Naive thymus-derived CD4-positive, alpha-beta T cell (primary cell): ENCODE measurements around the gene CCR6. TPM values are rescaled to one million over a fixed set of nuclear protein-coding genes. Genes with fewer than 3 reads are reported as not detected.
"Not testable (repeated sequence)": the region's sequence is repeated elsewhere in the genome, so short reads cannot be mapped to it uniquely, and the experiment has no call there.

Source experiments
- ATAC-seq: fragments of 150-1000 bp; cut with Tn5 transposase; 2 replicates; pipeline ENCODE4 v1.10.0; 2021; ENCODE audit warnings: mild to moderate bottlenecking, moderate library complexity
- CTCF ChIA-PET: fragments of 350-600 bp; sonication (Branson Sonifier 250); formaldehyde crosslinking; loops from one replicate; lab custom pipeline; 2021; ENCODE audit warnings: antibody characterized with exemption; lab: Charles Lee
- POLR2A ChIA-PET: fragments of 350-600 bp; sonication (Branson Sonifier 250); formaldehyde crosslinking; loops from one replicate; lab custom pipeline; 2021; ENCODE audit warnings: antibody characterized with exemption, inconsistent platforms; lab: Charles Lee
- DNase-seq, 9 donors: peaks; one replicate each; pipeline versions ENCODE4 v3.0.0 to v3.0.0-alpha.2; 2020 to 2022; ENCODE audit warnings: mixed read lengths in 1 of 9
- H3K27ac ChIP-seq: one replicate; pipeline ENCODE4 v1.7.0; 2013; ENCODE audit warnings: mild to moderate bottlenecking, low read depth, low read length, moderate library complexity
- H3K27me3 ChIP-seq, 2 donors: one replicate each; pipeline ENCODE4 v1.7.0; 2013; ENCODE audit warnings: low read length in 2 of 2, mild to moderate bottlenecking in 2 of 2, moderate library complexity in 2 of 2; ENCODE audit not compliant: control insufficient read depth in 2 of 2, insufficient read depth in 2 of 2
- H3K36me3 ChIP-seq, 3 experiments: 1 replicate in 2 of 3; 2 replicates in 1 of 3; pipeline ENCODE4 v1.7.0; 2013; ENCODE audit warnings: low read length in 3 of 3, mild to moderate bottlenecking in 3 of 3, moderate library complexity in 1 of 3; ENCODE audit not compliant: insufficient read depth in 3 of 3, control insufficient read depth in 2 of 3
- H3K4me1 ChIP-seq, 2 donors: one replicate each; pipeline ENCODE4 v1.7.0; 2013; ENCODE audit warnings: low read length in 2 of 2, mild to moderate bottlenecking in 2 of 2, moderate library complexity in 1 of 2; ENCODE audit not compliant: control insufficient read depth in 2 of 2, insufficient read depth in 2 of 2
- H3K4me3 ChIP-seq: 2 replicates; pipeline ENCODE4 v1.7.0; 2013; ENCODE audit warnings: mild to moderate bottlenecking, low read length
- H3K9me3 ChIP-seq, 3 experiments: 1 replicate in 2 of 3; 2 replicates in 1 of 3; pipeline ENCODE4 v1.7.0; 2013; ENCODE audit warnings: low read length in 3 of 3; ENCODE audit not compliant: control insufficient read depth in 2 of 3
- H3K27ac Mint-ChIP-seq, 9 donors: one replicate each; pipeline ENCODE4 v1.8.0; 2020 to 2022; ENCODE audit warnings: mixed read lengths in 9 of 9, mild to moderate bottlenecking in 8 of 9, moderate library complexity in 5 of 9, inconsistent platforms in 2 of 9
- H3K27me3 Mint-ChIP-seq, 5 donors: one replicate each; pipeline ENCODE4 v1.8.0; 2021 to 2022; ENCODE audit warnings: mixed read lengths in 5 of 5, mild to moderate bottlenecking in 1 of 5
- H3K36me3 Mint-ChIP-seq, 5 donors: one replicate each; pipeline ENCODE4 v1.8.0; 2020 to 2022; ENCODE audit warnings: mixed read lengths in 5 of 5, mild to moderate bottlenecking in 3 of 5, inconsistent platforms in 1 of 5
- H3K4me1 Mint-ChIP-seq, 7 donors: one replicate each; pipeline ENCODE4 v1.8.0; 2020 to 2022; ENCODE audit warnings: mixed read lengths in 7 of 7, mild to moderate bottlenecking in 3 of 7, inconsistent platforms in 1 of 7
- H3K4me3 Mint-ChIP-seq, 10 donors: one replicate each; pipeline ENCODE4 v1.8.0; 2020 to 2022; ENCODE audit warnings: mild to moderate bottlenecking in 10 of 10, mixed read lengths in 10 of 10, moderate library complexity in 6 of 10, inconsistent platforms in 2 of 10
- H3K9me3 Mint-ChIP-seq, 11 donors: one replicate each; pipeline ENCODE4 v1.8.0; 2020 to 2022; ENCODE audit warnings: mixed read lengths in 11 of 11, mild to moderate bottlenecking in 4 of 11, inconsistent platforms in 1 of 11, moderate library complexity in 1 of 11
- intact Hi-C, 2 donors: fragments of 100-400 bp; cut with micrococcal nuclease; formaldehyde crosslinking; loops; one replicate each; pipeline ENCODE4 v1.15.1; 2023
- polyA plus RNA-seq, 2 donors: library from polyadenylated mRNA; unstranded; fragments of 300-500 nt; fragmentation: Illumina TruSeq; gene quantifications; one replicate each; pipeline ENCODE4 v1.2.3, GENCODE V29; 2021
- total RNA-seq, 6 experiments: library from RNA in 5 of 6; stranded (reverse) in 5 of 6; gene quantifications; 1 replicate in 5 of 6; 2 replicates in 1 of 6; pipeline ENCODE4 v1.2.3 and lab custom pipeline; 2021 to 2026

The CCR6 gene
- total and polyA plus RNA-seq, 7 experiments from 2014 or later = 0.15 to 4.1 (median 0.50) TPM; not detected in 1

- H3K27ac Mint-ChIP-seq, H3K27me3 ChIP-seq, H3K27ac ChIP-seq, H3K9me3 Mint-ChIP-seq, H3K4me1 Mint-ChIP-seq, POLR2A ChIA-PET, DNase-seq, H3K36me3 ChIP-seq, H3K4me3 ChIP-seq, H3K9me3 ChIP-seq, H3K27me3 Mint-ChIP-seq, CTCF ChIA-PET, H3K4me3 Mint-ChIP-seq, H3K4me1 ChIP-seq, H3K36me3 Mint-ChIP-seq: not testable (repeated sequence)
- peak; percentile 8 for ATAC-seq
- intact Hi-C loops = loop anchor here (5.0 to 10.0 kb wide), 3 partner anchors 105 to 717 kb away; no protein-coding TSS in a partner anchor
Measured at GRCh38 chr6:167180086-167180485, 57.2 kb downstream of the CCR6 start.

DNA sequence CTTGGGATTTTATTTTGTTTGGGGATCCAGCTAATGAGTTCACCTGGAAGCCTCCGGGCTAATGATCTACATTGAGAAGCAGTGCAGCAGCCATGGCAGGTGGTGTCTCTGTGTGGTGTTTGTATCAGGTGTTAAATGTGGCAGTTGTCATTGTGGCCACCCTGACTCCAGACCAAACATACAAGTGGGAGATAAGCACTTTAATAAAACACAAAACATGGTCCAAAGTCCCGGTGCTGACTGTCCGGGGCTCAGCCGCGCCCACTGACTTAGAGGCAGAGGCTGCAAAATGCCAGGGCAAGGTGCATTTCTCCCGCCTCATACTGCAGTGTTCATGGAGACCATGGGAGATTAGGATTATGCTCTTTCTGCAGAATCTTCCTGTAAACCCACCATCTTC, 58.5 kb downstream of the CCR6 start:
- CTCF ChIA-PET, H3K4me3 ChIP-seq, H3K36me3 Mint-ChIP-seq, H3K36me3 ChIP-seq, H3K4me1 Mint-ChIP-seq, ATAC-seq, H3K27ac ChIP-seq, H3K27me3 Mint-ChIP-seq, POLR2A ChIA-PET, DNase-seq, H3K9me3 Mint-ChIP-seq, H3K4me3 Mint-ChIP-seq, H3K4me1 ChIP-seq, H3K27ac Mint-ChIP-seq, H3K9me3 ChIP-seq, H3K27me3 ChIP-seq: not testable (repeated sequence)
- intact Hi-C loops = loop anchor here (5.0 to 10.0 kb wide), 3 partner anchors 103 to 716 kb away; no protein-coding TSS in a partner anchor

GRCh38 chr6:167182913-167183314, 60.0 kb downstream of the CCR6 start:
- intact Hi-C loops = loop anchor here (5.0 to 10.0 kb wide), 3 partner anchors 102 to 714 kb away; no protein-coding TSS in a partner anchor
- H3K4me3 Mint-ChIP-seq, H3K27me3 Mint-ChIP-seq, H3K4me1 Mint-ChIP-seq, H3K27me3 ChIP-seq, POLR2A ChIA-PET, H3K27ac Mint-ChIP-seq, CTCF ChIA-PET, H3K9me3 ChIP-seq, H3K27ac ChIP-seq, H3K4me1 ChIP-seq, H3K9me3 Mint-ChIP-seq, H3K4me3 ChIP-seq, H3K36me3 Mint-ChIP-seq, H3K36me3 ChIP-seq: not testable (repeated sequence)
- peak; percentile 77 for ATAC-seq
- DNase-seq = peak in 1 of 9 donors; percentile 2

GRCh38 chr6:167185101-167185500, 62.2 kb downstream of the CCR6 start:
- CTCF ChIA-PET, H3K9me3 ChIP-seq, H3K36me3 ChIP-seq, H3K4me1 ChIP-seq, H3K36me3 Mint-ChIP-seq, H3K4me1 Mint-ChIP-seq, H3K27ac ChIP-seq, H3K4me3 Mint-ChIP-seq, DNase-seq, POLR2A ChIA-PET, H3K27me3 Mint-ChIP-seq, H3K27ac Mint-ChIP-seq, H3K9me3 Mint-ChIP-seq, H3K27me3 ChIP-seq, ATAC-seq, H3K4me3 ChIP-seq: not testable (repeated sequence)
- intact Hi-C loops = loop anchor here (5.0 to 10.0 kb wide), 2 partner anchors 100 to 182 kb away; no protein-coding TSS in a partner anchor

DNA sequence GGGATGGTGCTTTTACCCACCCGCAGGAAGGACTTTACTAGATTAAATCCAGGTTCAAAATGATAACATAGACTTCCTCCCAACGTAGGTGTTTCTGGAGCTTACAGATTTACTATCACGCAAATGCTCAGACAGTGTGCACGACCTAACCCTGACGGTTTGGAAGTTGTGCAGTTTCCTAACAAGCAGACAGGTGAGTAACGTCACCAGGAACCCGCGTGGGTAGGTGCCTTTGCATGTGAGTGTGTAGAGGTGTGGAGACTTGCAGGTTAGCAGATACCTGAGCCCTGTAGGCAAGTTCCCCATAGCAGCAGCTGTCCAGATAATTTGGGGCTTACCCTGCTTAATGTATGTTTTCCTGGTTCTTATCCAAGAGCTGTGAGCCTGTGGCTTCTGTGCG, 64.4 kb downstream of the CCR6 start:
- intact Hi-C loops = loop anchor here (5.0 to 10.0 kb wide), 2 partner anchors 98 to 180 kb away; no protein-coding TSS in a partner anchor
- POLR2A ChIA-PET = not testable (repeated sequence)

More for the DNA sequence above, 64.4 kb downstream of the CCR6 start:
- H3K36me3 ChIP-seq, H3K4me3 ChIP-seq, CTCF ChIA-PET, DNase-seq, H3K4me1 ChIP-seq, H3K27ac Mint-ChIP-seq, H3K9me3 Mint-ChIP-seq, ATAC-seq, H3K4me3 Mint-ChIP-seq, H3K9me3 ChIP-seq, H3K27ac ChIP-seq, H3K4me1 Mint-ChIP-seq, H3K36me3 Mint-ChIP-seq, H3K27me3 ChIP-seq: not testable (repeated sequence)
- peaks cover 0 to 11% (median 3%) of the 10 kb centered on the region in 5 donors for H3K27me3 Mint-ChIP-seq

Other genes with a start within 250 kb of the CCR6 start
- 100 to 1,000 TPM; 147 to 332 (median 264) TPM for gene RNASET2, start 166.5 kb upstream of the CCR6 start, total RNA-seq
- 100 to 1,000 TPM; 521 to 683 TPM for gene RNASET2, start 166.5 kb upstream of the CCR6 start, polyA plus RNA-seq
- gene CEP43, start 123.7 kb upstream of the CCR6 start, total RNA-seq = 10 to 100 TPM; 11.5 to 17.6 (median 15.5) TPM
- 1 to 10 TPM; 3.3 to 3.8 TPM for gene CEP43, start 123.7 kb upstream of the CCR6 start, polyA plus RNA-seq
- not detected for gene GPR31, start 34.9 kb downstream of the CCR6 start, total RNA-seq
- gene GPR31, start 34.9 kb downstream of the CCR6 start, polyA plus RNA-seq = not detected
- not detected for gene UNC93A, start 168.2 kb downstream of the CCR6 start, total RNA-seq
- gene UNC93A, start 168.2 kb downstream of the CCR6 start, polyA plus RNA-seq = not detected
- gene TTLL2, start 202.0 kb downstream of the CCR6 start, total RNA-seq = not detected
- not detected for gene TTLL2, start 202.0 kb downstream of the CCR6 start, polyA plus RNA-seq